ENCODE data around the gene DACH1.

DNA sequence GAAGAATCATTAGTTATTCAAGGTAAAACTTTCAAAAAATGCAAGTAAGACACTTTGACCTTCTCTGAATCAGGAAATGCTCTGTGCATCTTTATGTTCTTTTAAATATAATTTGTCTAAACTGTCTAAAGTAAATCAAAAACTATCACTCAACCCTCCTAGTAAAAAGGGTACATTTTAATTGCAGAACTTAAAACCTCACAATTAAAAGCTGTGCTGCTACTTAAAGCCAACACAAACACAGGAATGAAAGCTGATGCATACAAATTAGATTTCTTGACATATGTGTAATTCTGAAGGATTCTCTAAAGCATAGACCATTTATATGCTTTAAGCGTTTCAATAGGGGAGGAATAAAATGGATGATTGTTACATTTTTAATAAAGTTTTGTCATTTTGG is 58.3 kb downstream of the DACH1 start:
- no peak for TF ChIP-seq EZH2phosphoT487 (IDR thresholded peaks at IDR 0.05; ENCODE audit: borderline replicate concordance, low read depth, low read length)
- TF ChIP-seq, protein P1, sequence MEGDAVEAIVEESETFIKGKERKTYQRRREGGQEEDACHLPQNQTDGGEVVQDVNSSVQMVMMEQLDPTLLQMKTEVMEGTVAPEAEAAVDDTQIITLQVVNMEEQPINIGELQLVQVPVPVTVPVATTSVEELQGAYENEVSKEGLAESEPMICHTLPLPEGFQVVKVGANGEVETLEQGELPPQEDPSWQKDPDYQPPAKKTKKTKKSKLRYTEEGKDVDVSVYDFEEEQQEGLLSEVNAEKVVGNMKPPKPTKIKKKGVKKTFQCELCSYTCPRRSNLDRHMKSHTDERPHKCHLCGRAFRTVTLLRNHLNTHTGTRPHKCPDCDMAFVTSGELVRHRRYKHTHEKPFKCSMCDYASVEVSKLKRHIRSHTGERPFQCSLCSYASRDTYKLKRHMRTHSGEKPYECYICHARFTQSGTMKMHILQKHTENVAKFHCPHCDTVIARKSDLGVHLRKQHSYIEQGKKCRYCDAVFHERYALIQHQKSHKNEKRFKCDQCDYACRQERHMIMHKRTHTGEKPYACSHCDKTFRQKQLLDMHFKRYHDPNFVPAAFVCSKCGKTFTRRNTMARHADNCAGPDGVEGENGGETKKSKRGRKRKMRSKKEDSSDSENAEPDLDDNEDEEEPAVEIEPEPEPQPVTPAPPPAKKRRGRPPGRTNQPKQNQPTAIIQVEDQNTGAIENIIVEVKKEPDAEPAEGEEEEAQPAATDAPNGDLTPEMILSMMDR (conservative IDR thresholded peaks at IDR 0.05; ENCODE audit: low read length), result no peak

Data from OCI-LY7 (cell line).